Smooth muscle cell (in vitro differentiated cells): ENCODE data around the gene TAF1A. TPM values are rescaled to one million over a fixed set of nuclear protein-coding genes. Genes with fewer than 3 reads are reported as not detected.

Experiments used
- DNase-seq: peaks from one replicate; lab custom pipeline; 2025; ENCODE audit not compliant: unreplicated experiment; lab: John Stamatoyannopoulos, UW
- H2AFZ ChIP-seq: fragments of 200-600 bp; sonication (generic); 2 replicates; pipeline ENCODE4 v1.6.0; 2016; ENCODE audit warnings: antibody characterized with exemption, low read depth, mild to moderate bottlenecking
- H3F3A ChIP-seq: fragments of 200-600 bp; sonication (generic); 2 replicates; pipeline ENCODE4 v1.6.0; 2017; ENCODE audit warnings: antibody characterized with exemption, low read depth
- H3K27ac ChIP-seq: fragments of 200-600 bp; sonication (generic); 2 replicates; pipeline ENCODE4 v1.5.1; 2016; ENCODE audit warnings: low read depth, mild to moderate bottlenecking
- H3K27me3 ChIP-seq: fragments of 200-600 bp; sonication (generic); 2 replicates; pipeline ENCODE4 v1.6.1; 2016; ENCODE audit warnings: low read depth, mild to moderate bottlenecking
- H3K36me3 ChIP-seq: fragments of 200-600 bp; sonication (generic); 2 replicates; pipeline ENCODE4 v1.5.1; 2016; ENCODE audit warnings: low read depth
- H3K4me1 ChIP-seq: fragments of 200-600 bp; sonication (generic); 2 replicates; pipeline ENCODE4 v1.5.1; 2016; ENCODE audit warnings: low read depth
- H3K4me2 ChIP-seq: fragments of 200-600 bp; sonication (generic); 2 replicates; pipeline ENCODE4 v1.6.0; 2016; ENCODE audit warnings: mild to moderate bottlenecking
- H3K4me3 ChIP-seq: fragments of 200-600 bp; sonication (generic); 2 replicates; pipeline ENCODE4 v1.5.1; 2016; ENCODE audit warnings: mild to moderate bottlenecking
- H3K79me2 ChIP-seq: fragments of 200-600 bp; sonication (generic); 2 replicates; pipeline ENCODE4 v1.6.0; 2016; ENCODE audit warnings: low read depth, mild to moderate bottlenecking
- H3K9ac ChIP-seq: fragments of 200-600 bp; sonication (generic); 2 replicates; pipeline ENCODE4 v1.6.0; 2016; ENCODE audit warnings: low read depth
- H3K9me3 ChIP-seq: fragments of 200-600 bp; sonication (generic); replicated peaks from 2 replicates; pipeline ENCODE4 v1.5.1; 2016; ENCODE audit warnings: low read depth
- H4K20me1 ChIP-seq: fragments of 200-600 bp; sonication (generic); 2 replicates; pipeline ENCODE4 v1.6.0; 2016; ENCODE audit warnings: low read depth
- CTCF ChIP-seq: fragments of 200-600 bp; sonication (generic); IDR thresholded peaks from 2 replicates; pipeline ENCODE4 v1.5.1; 2017; ENCODE audit warnings: borderline replicate concordance, mild to moderate bottlenecking, antibody characterized with exemption; ENCODE audit not compliant: insufficient read depth, poor library complexity, severe bottlenecking
- WGBS: methylation state at CpG from one replicate; pipeline ENCODE4 v1.1.7; 2016; ENCODE audit warnings: low lambda C conversion rate; 5-methylcytosine and 5-hydroxymethylcytosine counted together
- polyA plus RNA-seq: library from polyadenylated mRNA; unstranded; fragments of >200 nt; fragmentation: Nextera tagmentation; extraction: Ambion mirVana; gene quantifications from 2 replicates; pipeline ENCODE4 v1.2.1, GENCODE V29; 2016
- total RNA-seq: library from RNA; depleted of rRNA; stranded (reverse); fragments of >200 nt; gene quantifications from 2 replicates; pipeline ENCODE4 v1.2.3, GENCODE V29; 2014

The TAF1A gene
- total and polyA plus RNA-seq, 2 experiments from 2014 or later, result 5.1 to 7.4 TPM

- WGBS, result 81% methylated on average over 3 of the region's 3 CpGs
- H3K27me3 ChIP-seq, result peaks cover 18% of the 10 kb centered on the region
- H3K4me3 ChIP-seq, result no peak overlapping the region
- H2AFZ ChIP-seq, result no peak overlapping the region
- no peaks in the 10 kb centered on the region for H3K9me3 ChIP-seq
- no peaks in the 10 kb centered on the region for H4K20me1 ChIP-seq
- H3K27ac ChIP-seq, result no peak overlapping the region
- no peaks in the 10 kb centered on the region for H3K36me3 ChIP-seq
- H3K9ac ChIP-seq, result no peak overlapping the region
- H3K79me2 ChIP-seq, result no peaks in the 10 kb centered on the region
- no peaks in the 10 kb centered on the region for H3F3A ChIP-seq
- no peak overlapping the region for H3K4me2 ChIP-seq
- no peaks in the 10 kb centered on the region for H3K4me1 ChIP-seq
- DNase-seq, result no peak
- TF ChIP-seq CTCF, result no peak
Measured at GRCh38 chr1:222601257-222601656, 11.5 kb upstream of the TAF1A start.

GRCh38 chr1:222600281-222600680, 10.5 kb upstream of the TAF1A start:
- Histone ChIP-seq H3K4me3 (no peak overlapping the region), H3K9me3 (no peaks in the 10 kb centered on the region), H3K27ac (no peak overlapping the region), H2AFZ (no peak overlapping the region), H3F3A (no peaks in the 10 kb centered on the region), H3K79me2 (no peaks in the 10 kb centered on the region), H3K4me2 (no peak overlapping the region), H3K36me3 (no peaks in the 10 kb centered on the region), H3K9ac (no peak overlapping the region), H3K27me3 (peaks cover 18% of the 10 kb centered on the region), H3K4me1 (no peaks in the 10 kb centered on the region), H4K20me1 (no peaks in the 10 kb centered on the region)
- WGBS, result 92% methylated on average over 1 of the region's 1 CpG
- no peak for TF ChIP-seq CTCF
- no peak for DNase-seq

- no peak for DNase-seq
- H2AFZ ChIP-seq, result no peak overlapping the region
- no peaks in the 10 kb centered on the region for H3K4me1 ChIP-seq
- no peaks in the 10 kb centered on the region for H3F3A ChIP-seq
- H3K9me3 ChIP-seq, result no peaks in the 10 kb centered on the region
- 93% methylated on average over 4 of the region's 4 CpGs for WGBS
- no peaks in the 10 kb centered on the region for H3K79me2 ChIP-seq
- H3K4me2 ChIP-seq, result no peak overlapping the region
- no peaks in the 10 kb centered on the region for H3K36me3 ChIP-seq
- no peak for TF ChIP-seq CTCF
- H3K27ac ChIP-seq, result no peak overlapping the region
- H4K20me1 ChIP-seq, result no peaks in the 10 kb centered on the region
- H3K9ac ChIP-seq, result no peak overlapping the region
- no peak overlapping the region for H3K4me3 ChIP-seq
- peaks cover 18% of the 10 kb centered on the region for H3K27me3 ChIP-seq
Measured at GRCh38 chr1:222596696-222597095, 7.0 kb upstream of the TAF1A start.

GRCh38 chr1:222594789-222595188, 5.1 kb upstream of the TAF1A start:
- no peaks in the 10 kb centered on the region for H3K79me2 ChIP-seq
- H3K4me2 ChIP-seq, result no peak overlapping the region
- peaks cover 5% of the 10 kb centered on the region for H3K4me1 ChIP-seq
- H3K9me3 ChIP-seq, result no peaks in the 10 kb centered on the region
- H4K20me1 ChIP-seq, result no peaks in the 10 kb centered on the region
- no peak overlapping the region for H2AFZ ChIP-seq
- no peaks in the 10 kb centered on the region for H3F3A ChIP-seq
- WGBS, result 85% methylated on average over 3 of the region's 3 CpGs
- TF ChIP-seq CTCF, result no peak
- H3K36me3 ChIP-seq, result no peaks in the 10 kb centered on the region
- no peak for DNase-seq
- no peak overlapping the region for H3K4me3 ChIP-seq
- H3K9ac ChIP-seq, result no peak overlapping the region
- H3K27ac ChIP-seq, result no peak overlapping the region
- peaks cover 13% of the 10 kb centered on the region for H3K27me3 ChIP-seq
